AG04450 (cell line): Measurements from ENCODE around the gene CREB5. TPM values are rescaled to one million over a fixed set of nuclear protein-coding genes. Genes with fewer than 3 reads are reported as not detected.

ENCODE experiments used
- CTCF ChIA-PET: fragments of 300-600, 350-600 bp; formaldehyde crosslinking; extraction: SDS; loops from one replicate; lab custom pipeline; 2022; ENCODE audit warnings: antibody characterized with exemption, inconsistent platforms; lab: Charles Lee
- POLR2A ChIA-PET: fragments of 350-600 bp; formaldehyde crosslinking; extraction: SDS; loops from one replicate; lab custom pipeline; 2021; ENCODE audit warnings: antibody characterized with exemption, inconsistent platforms; lab: Yijun Ruan, JAX
- DNase-seq: peaks from one replicate; pipeline ENCODE4 v3.0.0-alpha.2; 2011; ENCODE audit warnings: low read depth, low spot score
- H3K27ac ChIP-seq: one replicate; pipeline ENCODE4 v1.5.1; 2012; ENCODE audit warnings: low read depth, low read length, control low read depth
- H3K27me3 ChIP-seq: one replicate; pipeline ENCODE4 v1.6.0; 2012; ENCODE audit warnings: low read length; ENCODE audit not compliant: control insufficient read depth, insufficient read depth
- H3K4me3 ChIP-seq: 2 replicates; pipeline ENCODE4 v1.5.1; 2011; ENCODE audit warnings: mild to moderate bottlenecking, low read depth, low read length, control low read depth
- H3K9me3 ChIP-seq: 2 replicates; pipeline ENCODE4 v1.5.1; 2012; ENCODE audit warnings: low read length; ENCODE audit not compliant: control insufficient read depth, insufficient read depth
- polyA plus RNA-seq: library from polyadenylated mRNA; depleted of rRNA; stranded (reverse); fragments of >200 nt; gene quantifications from 2 replicates; pipeline ENCODE4 v1.2.3, GENCODE V29; 2011
- TF ChIP-seq, protein P1 (sequence below): IDR thresholded peaks from 2 replicates; pipeline ENCODE4 v1.5.1; 2011; ENCODE audit warnings: low read depth, low read length, control low read depth, inconsistent platforms

The CREB5 gene
- polyA plus RNA-seq, 1 experiment = 22.1 TPM

DNA sequence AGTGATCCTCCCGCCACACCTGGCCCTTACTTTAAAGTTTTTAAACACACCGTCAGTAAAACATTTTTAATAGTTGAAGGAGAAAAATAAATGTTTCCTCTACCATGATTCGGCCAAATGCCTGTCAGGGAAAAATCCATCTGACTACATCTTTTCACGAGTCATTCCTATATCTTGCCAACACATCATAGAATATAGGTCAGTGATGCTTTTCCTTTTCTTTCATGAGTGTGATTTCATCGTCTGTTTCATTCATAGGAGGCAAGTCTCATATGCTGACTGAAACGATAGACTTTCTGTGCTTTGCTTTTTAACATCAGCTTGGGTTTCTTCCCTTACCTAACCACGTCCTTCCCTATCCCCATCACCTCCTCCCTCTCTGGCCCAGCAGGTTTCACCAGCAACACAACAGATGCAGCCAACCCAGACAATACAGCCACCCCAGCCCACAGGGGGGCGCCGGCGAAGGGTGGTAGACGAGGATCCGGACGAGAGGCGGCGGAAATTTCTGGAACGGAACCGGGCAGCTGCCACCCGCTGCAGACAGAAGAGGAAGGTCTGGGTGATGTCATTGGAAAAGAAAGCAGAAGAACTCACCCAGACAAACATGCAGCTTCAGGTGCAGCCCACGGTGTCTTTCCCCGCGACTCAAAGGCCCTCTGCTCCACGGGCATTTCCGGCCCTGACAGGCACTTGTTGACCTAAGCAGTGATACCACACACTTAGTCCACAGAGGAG, 396.6 kb downstream of the CREB5 start:
- Histone ChIP-seq H3K4me3 (no peak overlapping the region), H3K27me3 (no peaks in the 10 kb centered on the region), H3K27ac (no peak overlapping the region), H3K9me3 (no peaks in the 10 kb centered on the region; the same call in 1 of the 2 replicates)
- CTCF ChIA-PET = no interaction called here
- no peak for DNase-seq
- POLR2A ChIA-PET = interaction anchor here (0.6 kb wide), 1 partner anchor 187 kb away, joined by 4 read pairs; no protein-coding TSS in a partner anchor
- TF ChIP-seq, protein P1, sequence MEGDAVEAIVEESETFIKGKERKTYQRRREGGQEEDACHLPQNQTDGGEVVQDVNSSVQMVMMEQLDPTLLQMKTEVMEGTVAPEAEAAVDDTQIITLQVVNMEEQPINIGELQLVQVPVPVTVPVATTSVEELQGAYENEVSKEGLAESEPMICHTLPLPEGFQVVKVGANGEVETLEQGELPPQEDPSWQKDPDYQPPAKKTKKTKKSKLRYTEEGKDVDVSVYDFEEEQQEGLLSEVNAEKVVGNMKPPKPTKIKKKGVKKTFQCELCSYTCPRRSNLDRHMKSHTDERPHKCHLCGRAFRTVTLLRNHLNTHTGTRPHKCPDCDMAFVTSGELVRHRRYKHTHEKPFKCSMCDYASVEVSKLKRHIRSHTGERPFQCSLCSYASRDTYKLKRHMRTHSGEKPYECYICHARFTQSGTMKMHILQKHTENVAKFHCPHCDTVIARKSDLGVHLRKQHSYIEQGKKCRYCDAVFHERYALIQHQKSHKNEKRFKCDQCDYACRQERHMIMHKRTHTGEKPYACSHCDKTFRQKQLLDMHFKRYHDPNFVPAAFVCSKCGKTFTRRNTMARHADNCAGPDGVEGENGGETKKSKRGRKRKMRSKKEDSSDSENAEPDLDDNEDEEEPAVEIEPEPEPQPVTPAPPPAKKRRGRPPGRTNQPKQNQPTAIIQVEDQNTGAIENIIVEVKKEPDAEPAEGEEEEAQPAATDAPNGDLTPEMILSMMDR = no peak

DNA sequence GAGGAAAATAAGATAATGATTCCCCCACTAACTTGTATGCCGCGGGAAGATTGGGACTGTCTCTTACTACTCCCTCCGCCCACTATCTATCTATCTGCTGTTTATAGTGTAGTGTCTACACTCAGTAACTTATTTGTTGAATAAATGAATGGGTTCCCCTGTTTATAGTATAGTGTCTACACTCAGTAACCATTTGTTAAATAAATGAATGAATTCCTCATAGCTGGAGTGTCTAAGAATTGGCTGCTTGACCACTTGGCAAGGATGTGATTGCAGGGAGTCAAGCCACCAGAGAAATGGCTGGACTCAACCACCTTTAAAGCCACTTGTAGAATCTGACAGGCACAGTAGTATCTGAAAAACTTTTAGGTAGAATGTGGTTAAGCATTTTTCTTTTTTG, 398.7 kb downstream of the CREB5 start:
- H3K4me3 ChIP-seq = no peak overlapping the region
- TF ChIP-seq, protein P1 = no peak
- no peak for DNase-seq
- no peaks in the 10 kb centered on the region for H3K27me3 ChIP-seq
- H3K27ac ChIP-seq = no peak overlapping the region
- no peaks in the 10 kb centered on the region; the same call in 1 of the 2 replicates for H3K9me3 ChIP-seq
- ChIA-PET CTCF (no interaction called here), POLR2A (no interaction called here)

DNA sequence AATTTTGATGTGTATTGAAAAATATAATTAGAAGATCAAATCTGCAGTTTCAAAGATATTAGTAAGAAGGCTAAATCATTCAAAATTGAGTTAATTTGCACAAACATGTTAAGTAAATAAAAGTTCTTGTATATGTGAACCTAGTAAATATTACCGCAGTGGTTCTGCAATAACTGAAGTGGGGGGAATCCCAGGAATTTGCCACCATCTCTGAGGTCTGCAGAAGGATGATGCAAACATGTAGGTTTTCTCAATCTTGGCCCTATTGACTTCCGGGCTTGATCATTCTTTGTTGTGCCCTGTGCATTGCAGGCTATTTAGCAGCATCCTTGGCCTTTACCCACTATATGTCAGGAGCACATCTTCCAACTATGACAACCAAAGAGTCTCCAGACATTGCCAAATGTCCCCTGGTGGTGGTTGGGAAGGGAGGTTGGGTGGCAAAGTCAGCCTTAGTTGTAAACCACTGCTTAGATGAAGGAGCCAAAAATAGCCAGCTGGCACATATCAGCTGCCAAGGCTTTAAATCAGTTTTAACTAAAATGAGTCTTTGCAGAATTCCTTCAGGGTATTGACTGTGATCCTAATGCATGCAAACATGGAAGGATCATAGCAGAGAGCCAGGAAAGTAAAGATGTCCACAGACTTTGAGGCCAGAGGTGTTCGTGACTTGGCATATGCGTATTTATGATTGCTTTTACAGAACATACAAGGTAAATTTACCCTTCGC, 399.5 kb downstream of the CREB5 start:
- DNase-seq = no peak
- no peak overlapping the region for H3K27ac ChIP-seq

DNA sequence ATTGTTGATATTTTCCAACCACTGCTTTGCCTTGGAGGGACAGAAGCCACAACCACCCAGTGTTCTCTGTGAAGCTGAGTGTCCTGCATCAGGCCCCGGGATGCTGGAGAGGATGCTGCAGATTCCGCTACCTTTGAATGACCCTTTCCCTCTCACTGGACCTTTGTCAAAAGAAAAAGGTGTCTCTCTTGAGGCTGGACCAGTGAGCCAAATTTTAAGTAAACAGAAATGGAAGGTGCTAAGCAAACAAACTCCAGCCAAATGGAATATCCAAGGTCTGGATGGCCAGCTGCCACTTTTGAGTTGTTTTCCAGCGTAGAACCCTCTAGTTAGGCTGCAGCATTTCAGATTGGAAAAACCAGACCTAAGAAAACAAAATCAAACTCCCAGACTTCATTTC, 400.3 kb downstream of the CREB5 start:
- H3K27me3 ChIP-seq = no peaks in the 10 kb centered on the region
- H3K27ac ChIP-seq = no peak overlapping the region
- TF ChIP-seq, protein P1 = no peak
- ChIA-PET POLR2A (interaction anchor here (0.5 kb wide), 1 partner anchor 80 kb away, joined by 6 read pairs; no protein-coding TSS in a partner anchor), CTCF (no interaction called here)
- H3K9me3 ChIP-seq = no peaks in the 10 kb centered on the region; the same call in 1 of the 2 replicates
- no peak for DNase-seq
- no peak overlapping the region for H3K4me3 ChIP-seq

More for the DNA sequence above, 399.5 kb downstream of the CREB5 start:
- Histone ChIP-seq H3K9me3 (no peaks in the 10 kb centered on the region; the same call in 1 of the 2 replicates), H3K27me3 (no peaks in the 10 kb centered on the region), H3K4me3 (no peak overlapping the region)
- ChIA-PET CTCF (no interaction called here), POLR2A (interaction anchor here (0.5 kb wide), 1 partner anchor 79 kb away, joined by 6 read pairs; no protein-coding TSS in a partner anchor)
- TF ChIP-seq, protein P1 = no peak
